HG02970 (cell line): ENCODE measurements around the gene FAM81B.

ENCODE experiments used
- ATAC-seq: cut with Tn5 transposase; IDR thresholded peaks from one replicate; pipeline ENCODE4 v1.9.1; 2021; ENCODE audit warnings: mild to moderate bottlenecking, moderate library complexity, moderate number of reproducible peaks; ENCODE audit not compliant: unreplicated experiment, low FRiP score

FAM81B gene

GRCh38 chr5:95393279-95393678, 2.1 kb downstream of the FAM81B start:
- ATAC-seq: no peak

- no peak for ATAC-seq
These were observed 7.8 kb downstream of the FAM81B start for GRCh38 chr5:95398989-95399388.

- ATAC-seq: no peak
These were observed 10.5 kb downstream of the FAM81B start for GRCh38 chr5:95401626-95402025.

DNA sequence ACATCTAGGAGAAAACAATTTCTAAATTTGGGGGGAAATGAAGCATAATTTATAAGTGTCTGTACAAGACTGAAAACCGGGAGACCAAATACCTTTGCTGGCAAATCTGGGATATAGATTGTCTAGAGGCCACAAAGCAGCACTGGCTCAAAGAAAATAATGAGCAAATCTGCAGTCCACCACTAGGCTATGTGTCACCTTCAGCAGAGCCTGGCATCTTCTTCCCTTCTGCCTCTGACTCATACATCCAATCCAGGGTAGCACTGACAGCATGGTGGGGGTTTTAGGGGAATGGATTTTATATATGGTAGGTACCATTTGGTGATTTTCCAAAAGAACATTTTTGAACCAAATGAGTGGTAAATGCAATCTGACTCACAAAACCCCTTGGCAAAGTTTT, 12.8 kb downstream of the FAM81B start:
- ATAC-seq: no peak

DNA sequence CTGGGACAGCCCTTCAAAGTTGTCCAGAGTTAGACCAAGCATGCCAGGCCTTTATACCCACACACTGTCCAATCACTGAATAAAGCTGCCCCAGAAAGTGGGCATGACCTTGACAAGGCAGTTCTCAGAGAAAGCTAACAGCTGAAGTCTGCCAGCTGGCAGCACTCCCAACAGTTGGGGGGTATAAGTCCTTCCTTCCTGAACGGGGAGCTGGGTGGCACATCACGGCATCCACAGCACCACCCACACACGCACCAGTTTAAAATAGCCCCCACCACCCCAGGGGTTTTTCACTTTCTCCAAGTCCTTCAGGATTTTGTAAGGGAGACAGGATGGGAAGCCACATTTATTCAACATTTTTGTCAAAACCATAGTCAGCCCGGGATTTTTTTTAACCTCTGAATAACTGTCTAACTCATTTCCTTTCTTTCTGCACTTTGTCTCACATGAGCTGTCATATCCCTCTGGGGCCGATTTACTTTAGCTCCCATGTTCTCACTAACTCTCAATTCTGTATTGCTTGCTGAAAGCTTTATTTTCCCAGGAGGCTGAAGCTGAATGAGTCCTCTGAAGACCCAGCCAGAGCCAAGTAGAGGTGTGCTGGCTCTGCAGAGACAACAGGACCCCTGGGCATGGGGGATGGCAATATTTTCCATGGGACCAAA, 15.4 kb downstream of the FAM81B start:
- ATAC-seq: no peak

DNA sequence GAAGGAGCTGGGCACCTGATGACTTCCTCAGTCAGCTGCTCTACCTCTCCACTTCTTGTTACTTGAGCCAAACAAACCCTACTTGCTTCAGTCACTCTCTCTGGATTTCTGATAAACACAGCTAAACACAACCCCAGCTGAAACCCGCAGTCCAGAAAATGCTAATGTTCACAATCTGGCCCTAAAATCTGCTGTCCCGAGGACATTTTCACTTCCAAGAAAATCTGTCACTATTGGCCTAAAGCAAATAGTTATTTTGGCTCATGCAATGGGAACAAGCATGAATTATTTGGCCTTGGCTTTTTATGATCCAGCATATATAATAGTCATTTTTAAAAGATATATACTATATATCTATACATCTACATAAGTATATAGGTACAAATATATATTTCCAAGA, 19.1 kb downstream of the FAM81B start:
- no peak for ATAC-seq

- ATAC-seq: no peak
These were observed 20.3 kb downstream of the FAM81B start for GRCh38 chr5:95411474-95411873.

GRCh38 chr5:95414451-95414850, 23.3 kb downstream of the FAM81B start:
- no peak for ATAC-seq

DNA sequence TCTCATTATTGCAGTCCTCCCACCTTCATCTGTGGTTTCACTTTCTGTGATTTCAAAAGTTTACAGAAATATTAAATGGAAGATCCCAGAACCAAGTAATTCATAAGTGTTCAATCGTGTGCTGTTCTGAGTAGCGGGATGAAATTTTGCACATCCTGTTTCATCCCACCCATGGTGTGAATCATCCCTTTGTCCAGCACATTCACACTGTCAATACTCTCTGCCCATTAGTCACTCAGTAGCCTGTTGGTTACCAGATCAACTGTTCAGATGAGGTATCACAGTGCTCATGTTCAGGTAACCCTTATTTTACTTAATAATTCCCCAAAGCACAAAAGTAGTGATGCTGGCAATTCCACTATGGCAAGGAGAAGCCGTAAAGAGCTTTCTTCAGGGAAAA, 26.8 kb downstream of the FAM81B start:
- no peak for ATAC-seq

DNA sequence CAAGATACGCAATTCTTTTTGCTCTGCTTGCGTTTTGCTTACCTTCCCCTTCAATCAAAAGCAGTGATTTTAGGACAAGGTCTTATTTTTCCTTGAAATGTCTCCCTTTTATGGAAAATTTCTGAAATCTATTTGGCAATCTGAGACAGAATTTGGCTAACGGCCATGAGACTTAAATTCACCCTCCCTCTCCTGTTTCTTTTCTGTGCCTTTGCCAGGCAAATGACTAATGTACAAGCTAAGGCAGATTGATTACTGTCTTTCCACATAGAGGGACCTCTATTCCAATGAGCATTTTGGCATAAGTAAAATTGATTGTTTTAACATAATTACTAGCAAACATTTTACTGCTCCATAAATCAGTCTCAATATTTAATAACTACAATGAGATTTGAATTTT, 31.7 kb downstream of the FAM81B start:
- no peak for ATAC-seq

- no peak for ATAC-seq
These were observed 32.9 kb downstream of the FAM81B start for GRCh38 chr5:95424016-95424415.

DNA sequence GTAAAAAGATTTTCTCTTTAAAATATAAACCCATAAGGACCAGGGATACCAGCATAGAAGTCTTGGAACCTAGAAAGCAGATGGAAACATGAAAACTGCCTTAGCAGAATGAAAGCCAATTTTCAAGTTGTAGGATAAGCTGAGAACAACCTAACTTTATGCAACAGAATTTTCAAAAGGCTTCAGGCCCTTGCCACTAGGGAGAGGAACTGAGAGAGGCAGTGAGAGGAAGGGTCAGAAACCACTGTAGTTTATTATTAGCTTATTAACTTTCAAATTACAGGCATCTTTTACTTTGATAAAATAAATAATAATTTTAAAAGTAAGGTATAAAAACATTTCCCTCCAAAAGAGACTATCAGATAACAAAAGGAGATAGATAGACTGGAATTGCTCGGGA, 33.4 kb downstream of the FAM81B start:
- ATAC-seq: no peak

GRCh38 chr5:95426227-95426626, 35.1 kb downstream of the FAM81B start:
- no peak for ATAC-seq

DNA sequence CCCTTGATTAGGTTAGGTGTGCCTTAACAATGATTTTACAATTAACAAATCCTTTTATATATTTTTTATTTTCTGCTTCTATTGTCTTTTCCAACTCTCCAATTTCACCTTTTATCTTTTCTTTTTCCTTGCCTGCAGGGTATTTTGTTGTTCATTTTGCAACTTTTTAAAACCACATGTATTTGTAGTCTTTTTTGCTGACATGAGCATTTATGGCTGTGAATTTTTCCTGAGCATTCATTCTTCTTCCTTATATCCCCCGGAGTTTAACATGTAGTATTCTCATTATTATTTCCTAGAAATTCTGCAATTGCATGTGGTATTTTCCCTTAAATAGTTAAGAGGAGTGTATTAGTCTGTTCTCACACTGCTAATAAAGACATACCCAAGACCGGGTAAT, 41.6 kb downstream of the FAM81B start:
- ATAC-seq: no peak

DNA sequence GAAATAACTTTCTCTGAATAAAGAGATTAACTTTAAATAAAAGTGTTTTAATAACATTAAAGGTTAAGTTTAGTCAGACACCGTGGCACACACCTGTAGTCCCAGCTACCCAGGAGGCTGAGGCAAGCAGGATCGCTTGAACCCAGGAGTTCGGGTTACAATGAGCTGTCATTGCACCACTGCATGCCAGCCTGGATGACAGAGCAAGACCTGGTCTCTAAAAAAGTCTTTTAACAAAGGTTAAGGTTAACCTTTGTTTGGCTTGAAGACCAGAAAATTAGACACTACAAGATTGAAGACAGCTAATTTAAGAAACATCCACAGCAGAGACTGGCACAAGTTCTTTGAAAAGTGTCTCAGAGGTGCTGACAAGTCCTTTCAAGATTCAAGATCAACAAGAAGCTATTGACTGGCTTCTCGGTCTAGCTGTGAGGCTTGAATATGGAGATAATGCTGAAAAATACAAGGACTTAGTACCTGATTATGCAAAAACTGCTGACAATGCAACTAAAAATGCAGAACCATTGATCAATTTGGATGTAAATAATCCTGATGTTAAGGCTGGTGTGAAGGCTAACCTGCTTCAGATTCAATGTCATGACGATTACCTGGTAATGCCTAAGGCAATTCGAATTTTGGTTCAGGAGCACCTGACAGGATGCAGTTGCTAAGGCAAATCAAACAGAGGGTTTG, 48.8 kb downstream of the FAM81B start:
- no peak for ATAC-seq

- no peak for ATAC-seq
These were observed 49.7 kb downstream of the FAM81B start for GRCh38 chr5:95440825-95441224.

DNA sequence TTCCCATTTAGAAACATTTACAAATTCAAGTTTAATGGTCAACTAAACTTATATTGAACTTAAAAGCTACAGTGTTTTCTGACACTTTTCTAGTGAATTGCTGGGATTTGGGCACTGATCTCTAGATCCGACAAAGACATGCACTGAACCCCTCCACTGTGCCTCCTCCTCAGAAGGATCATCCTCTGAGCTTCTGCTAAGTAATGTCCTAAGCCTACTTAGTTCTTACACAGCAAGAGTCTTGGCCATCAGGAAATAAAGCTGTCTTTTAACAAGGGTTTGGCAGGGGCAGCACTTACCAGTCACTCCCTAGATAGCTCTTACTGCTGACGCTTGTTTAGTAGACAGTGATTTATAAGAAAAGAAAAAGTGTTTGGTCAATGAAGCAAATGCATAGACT, 50.5 kb downstream of the FAM81B start:
- ATAC-seq: no peak

GRCh38 chr5:95445442-95445841, 54.3 kb downstream of the FAM81B start:
- ATAC-seq: no peak

- no peak for ATAC-seq
These were observed 54.8 kb downstream of the FAM81B start for GRCh38 chr5:95445995-95446394.

DNA sequence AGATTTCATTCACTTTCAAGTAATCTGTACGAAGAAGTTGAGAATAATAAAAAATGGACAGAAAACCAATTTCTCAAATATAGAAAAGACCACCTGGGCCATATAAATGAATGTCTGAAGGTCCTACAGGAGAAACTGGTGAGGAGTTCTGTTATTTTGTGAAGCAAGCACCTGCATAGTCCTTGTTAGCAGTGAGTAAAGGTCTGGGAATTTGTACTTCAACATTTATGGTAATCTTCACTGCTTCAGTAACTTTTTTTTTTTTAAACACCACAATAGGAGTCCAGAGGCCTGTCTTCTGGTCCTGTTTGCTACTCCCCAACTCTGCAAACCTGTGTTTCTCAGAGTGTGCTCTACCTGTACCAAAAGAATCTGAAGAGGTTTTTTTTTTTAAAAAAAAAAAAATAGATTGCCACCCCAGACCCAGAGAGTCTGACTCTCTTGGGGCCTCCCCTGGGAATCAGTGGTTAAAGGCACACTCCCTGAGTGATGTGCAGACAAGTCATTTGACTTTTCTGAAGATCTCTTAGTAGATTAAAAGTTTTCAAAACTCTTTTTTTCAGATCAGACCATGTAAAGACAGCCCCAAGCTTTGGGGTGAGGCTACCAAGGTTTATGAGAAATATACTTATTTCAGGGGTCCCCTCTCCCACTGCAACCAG, 55.5 kb downstream of the FAM81B start:
- ATAC-seq: no peak

DNA sequence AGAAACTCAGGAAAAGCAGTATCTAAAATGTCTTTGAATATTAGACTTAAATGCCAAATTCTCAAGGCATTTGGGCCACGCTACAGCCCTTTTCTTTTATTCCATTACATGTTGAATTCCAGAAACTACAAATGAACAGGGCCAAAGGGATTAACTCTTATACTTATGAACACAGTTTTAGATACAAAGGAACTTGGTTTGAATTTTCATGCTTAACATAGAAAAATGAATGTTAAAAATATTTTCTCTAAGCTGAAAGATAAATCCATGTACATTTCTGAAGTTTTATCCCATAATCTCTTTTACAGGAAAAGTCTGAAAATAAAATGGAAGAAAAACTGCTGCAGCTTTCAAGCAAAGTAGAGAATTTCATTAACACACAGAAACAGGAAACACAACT, 56.8 kb downstream of the FAM81B start:
- no peak for ATAC-seq

DNA sequence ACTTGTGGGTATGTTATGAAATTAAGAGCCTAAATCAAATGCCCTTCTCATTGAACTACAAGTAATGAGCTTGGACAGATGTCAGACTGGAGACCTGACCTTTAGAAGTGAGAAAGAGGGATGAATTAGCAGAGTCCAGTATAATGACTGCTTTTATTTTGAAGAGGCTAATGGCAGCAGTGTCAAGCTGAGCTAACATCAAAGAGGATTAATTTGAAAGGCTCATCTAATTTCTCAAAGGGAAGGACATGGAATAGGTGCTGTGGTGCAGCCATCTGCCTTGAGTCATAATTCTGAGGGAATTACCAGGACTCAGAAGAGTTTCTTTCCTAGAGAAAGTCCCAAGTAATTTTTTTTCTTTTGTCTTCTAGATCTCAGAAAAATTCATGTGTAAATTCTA, 57.6 kb downstream of the FAM81B start:
- ATAC-seq: no peak
